ENCODE results near the gene NIN.
"Not testable (repeated sequence)": the region's sequence is repeated elsewhere in the genome, so short reads cannot be mapped to it uniquely, and the experiment has no call there.

The NIN gene

GRCh38 chr14:50837271-50837670, 6.3 kb upstream of the NIN start:
- DNase-seq: no peak

GRCh38 chr14:50836515-50836914, 5.6 kb upstream of the NIN start:
- no peak for DNase-seq

- DNase-seq: peak; percentile 51
Measured at GRCh38 chr14:50835280-50835679, 4.3 kb upstream of the NIN start.

- no peak for DNase-seq
Measured at GRCh38 chr14:50834802-50835276, 3.9 kb upstream of the NIN start.

GRCh38 chr14:50832935-50833630, 2.1 kb upstream of the NIN start:
- DNase-seq: no peak

- DNase-seq: no peak
Measured at GRCh38 chr14:50831726-50832168, 785 bp upstream of the NIN start.

- DNase-seq: peak; percentile 76
Measured at GRCh38 chr14:50830044-50830931, 674 bp downstream of the NIN start.

- no peak for DNase-seq
Measured at GRCh38 chr14:50829489-50830043, 1.4 kb downstream of the NIN start.

- DNase-seq: no peak
Measured at GRCh38 chr14:50828721-50829488, 2.1 kb downstream of the NIN start.

GRCh38 chr14:50826681-50827080, 4.3 kb downstream of the NIN start:
- DNase-seq: no peak

GRCh38 chr14:50825307-50825706, 5.7 kb downstream of the NIN start:
- no peak for DNase-seq

GRCh38 chr14:50823762-50824636, 7.0 kb downstream of the NIN start:
- no peak for DNase-seq

- no peak for DNase-seq
Measured at GRCh38 chr14:50823051-50823761, 7.8 kb downstream of the NIN start.

- DNase-seq: no peak
Measured at GRCh38 chr14:50822501-50823042, 8.4 kb downstream of the NIN start.

GRCh38 chr14:50821510-50822464, 9.2 kb downstream of the NIN start:
- peak; percentile 75 for DNase-seq

GRCh38 chr14:50820786-50821509, 10.0 kb downstream of the NIN start:
- no peak for DNase-seq

- DNase-seq: not testable (repeated sequence)
Measured at GRCh38 chr14:50819303-50819702, 11.7 kb downstream of the NIN start.

GRCh38 chr14:50816395-50817047, 14.4 kb downstream of the NIN start:
- DNase-seq: no peak
